HG03135 (cell line): ENCODE data around the gene OPTC.
"Not testable (repeated sequence)": the region's sequence is repeated elsewhere in the genome, so short reads cannot be mapped to it uniquely, and the experiment has no call there.

Source experiments
- ATAC-seq: cut with Tn5 transposase; IDR thresholded peaks from one replicate; pipeline ENCODE4 v1.9.1; 2021; ENCODE audit warnings: mild to moderate bottlenecking, moderate library complexity; ENCODE audit not compliant: unreplicated experiment

The OPTC gene

DNA sequence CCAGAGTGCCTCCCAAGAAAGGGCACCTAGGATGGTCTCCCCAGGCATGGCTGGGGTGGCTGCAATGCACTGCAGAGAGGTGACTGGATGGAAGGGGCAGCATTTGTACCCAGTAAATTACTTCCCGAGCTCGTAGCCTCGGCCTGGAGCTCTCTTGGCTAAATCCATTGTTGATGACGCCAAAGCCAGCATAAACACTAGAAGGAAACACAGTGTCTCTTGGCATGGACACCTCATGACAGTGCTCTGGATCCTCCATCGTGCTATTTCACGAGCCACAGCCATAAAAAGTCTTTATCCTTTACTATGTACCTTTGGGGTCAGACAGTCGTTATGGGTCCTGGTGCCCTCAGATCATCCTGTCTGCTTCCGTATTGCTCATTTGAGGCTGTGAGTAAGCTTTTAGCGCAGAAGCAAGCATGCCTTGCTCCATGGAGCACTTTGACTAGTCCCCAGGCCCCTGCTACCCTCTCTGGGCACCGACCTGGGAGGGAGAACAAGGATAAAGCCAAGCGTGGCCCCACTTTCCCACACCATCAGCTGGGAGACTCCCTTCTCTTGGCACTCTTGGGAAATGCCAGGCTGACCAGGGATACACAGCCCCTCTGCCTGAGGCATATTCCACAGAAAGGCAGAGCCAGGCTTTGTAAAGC, 28.7 kb upstream of the OPTC start:
- ATAC-seq: no peak

GRCh38 chr1:203465948-203466347, 28.0 kb upstream of the OPTC start:
- ATAC-seq: no peak

- ATAC-seq: not testable (repeated sequence)
Observed at GRCh38 chr1:203466906-203467549, 26.9 kb upstream of the OPTC start.

GRCh38 chr1:203467550-203467921, 26.4 kb upstream of the OPTC start:
- ATAC-seq: no peak

GRCh38 chr1:203468326-203468725, 25.6 kb upstream of the OPTC start:
- ATAC-seq: no peak

- no peak for ATAC-seq
Observed at GRCh38 chr1:203470240-203470639, 23.7 kb upstream of the OPTC start.

- no peak for ATAC-seq
Observed at GRCh38 chr1:203471841-203472240, 22.1 kb upstream of the OPTC start.

DNA sequence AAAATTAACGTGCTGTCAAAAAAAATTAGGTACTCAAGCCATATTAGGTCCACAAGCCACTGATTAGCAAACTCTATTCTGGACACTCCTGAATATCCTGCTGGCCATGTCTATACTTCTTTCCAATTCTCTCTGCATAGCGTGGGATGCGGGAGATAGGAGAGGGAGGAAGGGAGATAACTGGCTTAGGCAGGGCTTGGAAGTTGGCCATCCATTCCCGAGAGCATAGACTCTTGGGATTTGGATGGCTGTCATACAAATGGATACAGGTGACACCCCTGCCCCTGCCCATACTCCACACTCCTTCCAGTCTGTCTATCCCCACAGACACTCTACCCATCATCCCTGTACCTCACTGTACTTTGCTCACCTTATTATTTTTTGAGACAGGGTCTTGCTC, 20.7 kb upstream of the OPTC start:
- ATAC-seq: no peak

- ATAC-seq: no peak
Observed at GRCh38 chr1:203473781-203474305, 20.1 kb upstream of the OPTC start.

GRCh38 chr1:203475012-203475981, 18.7 kb upstream of the OPTC start, which contains the start of gene PRELP:
TSS of gene PRELP (plus strand) at chr1:203475806. CDS start at chr1:203483185, 7,379 bp downstream.
- ATAC-seq: no peak

GRCh38 chr1:203476216-203476814, 17.6 kb upstream of the OPTC start:
- ATAC-seq: no peak

DNA sequence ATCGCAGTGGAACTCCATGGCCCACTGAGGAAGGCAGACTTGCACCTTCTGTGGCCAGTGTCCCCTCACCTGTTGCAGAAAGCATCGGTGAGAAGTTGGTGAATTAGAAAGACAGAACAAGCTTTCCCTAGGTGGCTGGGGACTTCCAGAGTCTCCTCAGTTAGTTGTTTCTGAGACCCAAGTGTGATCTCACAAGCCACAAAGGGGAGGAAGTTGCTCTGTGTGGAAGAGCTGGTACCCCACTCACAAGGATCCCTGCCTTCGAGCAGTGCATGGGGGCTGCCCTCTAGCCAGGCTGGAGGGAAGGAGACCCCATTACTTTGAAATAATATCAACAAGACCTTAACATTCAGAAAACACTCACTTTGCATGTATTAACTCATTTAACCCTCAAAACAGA, 16.2 kb upstream of the OPTC start:
- no peak for ATAC-seq

DNA sequence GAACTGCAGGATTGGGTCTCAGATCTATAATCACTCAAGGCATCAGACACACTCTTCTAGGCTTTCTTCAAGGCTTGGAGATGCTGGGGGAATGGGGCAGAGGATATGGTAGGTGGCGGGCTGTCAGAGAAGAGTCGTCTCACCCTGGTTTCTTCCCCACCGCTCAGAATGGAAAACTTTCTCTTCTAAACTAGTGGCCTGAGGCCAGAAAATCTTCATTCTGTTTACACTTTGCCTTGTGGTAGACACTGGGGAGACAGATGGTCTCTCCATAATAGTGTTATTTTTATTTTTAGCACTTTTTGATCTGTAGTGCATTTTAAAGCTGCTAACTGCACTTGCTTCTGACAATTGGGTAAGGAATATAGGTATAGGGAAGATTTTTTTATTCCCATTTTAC, 15.7 kb upstream of the OPTC start:
- ATAC-seq: no peak

- no peak for ATAC-seq
Observed at GRCh38 chr1:203478986-203479385, 15.0 kb upstream of the OPTC start.

- ATAC-seq: no peak
Observed at GRCh38 chr1:203479646-203480045, 14.3 kb upstream of the OPTC start.

GRCh38 chr1:203480084-203480483, 13.9 kb upstream of the OPTC start:
- no peak for ATAC-seq

GRCh38 chr1:203480525-203481084, 13.3 kb upstream of the OPTC start:
- no peak for ATAC-seq

- no peak for ATAC-seq
Observed at GRCh38 chr1:203481196-203481595, 12.8 kb upstream of the OPTC start.

GRCh38 chr1:203486618-203487370, 7.2 kb upstream of the OPTC start:
- ATAC-seq: no peak

DNA sequence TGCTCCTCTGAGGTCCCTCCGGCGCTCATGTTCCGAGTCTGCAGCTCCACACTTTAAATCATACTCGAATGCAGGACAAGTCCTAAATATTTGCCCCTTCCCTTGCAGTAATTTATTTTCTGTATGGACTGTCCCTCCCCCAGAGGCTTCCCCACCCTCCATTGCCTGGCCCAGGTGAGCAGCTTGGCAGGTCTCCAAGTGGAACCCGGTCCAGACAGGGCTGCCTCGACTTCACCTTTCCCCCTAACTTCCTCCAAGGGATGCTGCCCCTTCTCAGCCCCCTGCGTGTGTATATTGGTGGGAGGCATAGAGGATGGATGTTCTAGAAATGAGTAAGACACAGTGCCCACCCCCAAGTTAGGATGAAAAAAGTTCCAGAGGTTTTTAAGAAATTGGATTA, 5.4 kb upstream of the OPTC start:
- no peak for ATAC-seq
